Kidney epithelial cell (primary cell): ENCODE data around the gene ROCK2. TPM values are rescaled to one million over a fixed set of nuclear protein-coding genes. Genes with fewer than 3 reads are reported as not detected.

ENCODE experiments used
- DNase-seq: peaks from one replicate; pipeline ENCODE4 v3.0.0-alpha.2; 2010; ENCODE audit warnings: low read depth
- H3K27me3 ChIP-seq: 2 replicates; pipeline ENCODE4 v1.6.0; 2011; ENCODE audit warnings: low read length; ENCODE audit not compliant: control insufficient read depth, insufficient read depth
- H3K36me3 ChIP-seq: 2 replicates; pipeline ENCODE4 v1.5.1; 2011; ENCODE audit warnings: low read length; ENCODE audit not compliant: control insufficient read depth, insufficient read depth
- H3K4me3 ChIP-seq: 2 replicates; pipeline ENCODE4 v1.5.1; 2011; ENCODE audit warnings: low read depth, mild to moderate bottlenecking, control low read depth, low read length
- CTCF ChIP-seq: IDR thresholded peaks from 2 replicates; pipeline ENCODE4 v1.5.1; 2011; ENCODE audit warnings: mild to moderate bottlenecking, moderate library complexity, low read length, control low read depth, inconsistent platforms; ENCODE audit not compliant: insufficient read depth, poor library complexity, severe bottlenecking
- total RNA-seq: library from RNA; depleted of rRNA; stranded (reverse); fragments of >200 nt; gene quantifications from 2 replicates; pipeline ENCODE4 v1.2.3, GENCODE V29; 2015

ROCK2 gene
- total RNA-seq, 1 donor from 2014 or later: 26.4 TPM

- no peak for DNase-seq
- Histone ChIP-seq H3K4me3 (no peak overlapping the region), H3K27me3 (no peaks in the 10 kb centered on the region), H3K36me3 (no peaks in the 10 kb centered on the region)
- no peak for TF ChIP-seq CTCF
Observed at GRCh38 chr2:11201969-11202368, 142.5 kb downstream of the ROCK2 start.

DNA sequence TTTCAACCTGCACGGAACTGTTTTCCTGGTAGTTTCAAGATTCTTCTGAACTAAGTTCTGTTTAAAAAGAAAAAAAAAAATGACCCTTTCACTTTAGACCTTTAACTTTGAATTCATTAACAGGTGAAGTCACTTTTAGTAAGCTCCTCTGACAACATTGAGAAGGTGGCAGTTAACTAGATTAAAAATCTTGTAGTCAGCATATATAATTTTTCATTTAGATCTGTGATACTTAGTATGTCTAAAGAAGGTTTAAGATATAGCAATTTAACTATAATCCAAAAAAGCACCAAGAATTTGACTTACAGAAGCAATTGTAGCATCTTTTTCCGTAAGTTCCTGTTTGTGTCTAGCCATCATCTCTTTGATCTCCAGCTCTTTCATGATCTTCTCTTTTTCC lies 143.8 kb downstream of the ROCK2 start:
- no peak for DNase-seq
- TF ChIP-seq CTCF: no peak
- no peaks in the 10 kb centered on the region for H3K27me3 ChIP-seq
- no peak overlapping the region for H3K4me3 ChIP-seq
- no peaks in the 10 kb centered on the region for H3K36me3 ChIP-seq

GRCh38 chr2:11196246-11196645 lies 148.2 kb downstream of the ROCK2 start:
- DNase-seq: no peak
- Histone ChIP-seq H3K36me3 (no peaks in the 10 kb centered on the region), H3K4me3 (no peak overlapping the region), H3K27me3 (no peaks in the 10 kb centered on the region)
- no peak for TF ChIP-seq CTCF

DNA sequence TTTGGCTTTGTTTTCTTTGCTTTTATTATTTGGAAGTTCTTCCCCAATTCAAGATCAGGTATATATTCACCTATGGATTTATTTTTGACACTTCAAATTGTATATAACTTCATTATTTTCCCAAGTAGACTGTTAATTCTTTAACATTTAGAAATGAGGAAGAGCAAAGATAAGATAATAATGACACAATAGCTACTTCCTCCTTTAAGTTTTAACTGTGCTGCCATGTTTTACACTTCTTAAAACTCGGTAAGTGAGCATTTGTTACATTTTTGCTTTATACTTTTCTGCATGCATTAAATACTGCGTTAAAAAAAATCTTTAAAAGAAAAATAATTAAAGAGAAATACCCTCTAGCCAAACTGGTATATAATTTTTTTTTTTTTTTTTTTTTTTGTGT lies 156.7 kb downstream of the ROCK2 start:
- TF ChIP-seq CTCF: no peak
- no peaks in the 10 kb centered on the region for H3K36me3 ChIP-seq
- no peak overlapping the region for H3K4me3 ChIP-seq
- no peak for DNase-seq
- no peaks in the 10 kb centered on the region for H3K27me3 ChIP-seq

DNA sequence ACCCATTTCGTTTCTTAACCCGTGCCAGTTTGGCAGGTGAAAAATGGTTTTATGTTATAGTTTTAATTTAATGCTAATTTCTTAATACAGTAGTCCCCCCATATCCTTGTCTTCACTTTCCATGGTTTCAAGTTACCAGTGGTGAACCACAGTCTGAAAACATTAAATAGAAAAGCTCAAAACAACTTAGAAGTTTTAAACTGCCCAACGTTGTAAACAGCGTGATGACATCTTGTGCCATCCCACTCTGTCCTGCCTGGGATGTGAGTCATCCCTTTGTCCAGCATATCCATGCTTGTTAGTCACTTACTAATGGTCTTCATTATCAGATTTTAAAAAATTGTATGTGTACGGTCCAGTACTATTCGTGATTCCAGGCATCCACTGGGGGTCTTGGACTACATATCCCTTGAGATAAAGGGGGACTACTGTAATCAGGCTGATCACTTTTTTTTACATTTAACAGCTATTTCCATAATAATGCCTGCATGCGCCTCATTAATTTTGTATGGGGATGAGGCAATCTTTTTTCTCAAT lies 157.3 kb downstream of the ROCK2 start:
- Histone ChIP-seq H3K36me3 (no peaks in the 10 kb centered on the region), H3K4me3 (no peak overlapping the region), H3K27me3 (no peaks in the 10 kb centered on the region)
- no peak for TF ChIP-seq CTCF
- DNase-seq: no peak

GRCh38 chr2:11186145-11186544 lies 158.3 kb downstream of the ROCK2 start:
- no peaks in the 10 kb centered on the region for H3K27me3 ChIP-seq
- H3K36me3 ChIP-seq: no peaks in the 10 kb centered on the region

More at GRCh38 chr2:11186145-11186544, 158.3 kb downstream of the ROCK2 start:
- TF ChIP-seq CTCF: no peak
- H3K4me3 ChIP-seq: no peak overlapping the region
- DNase-seq: no peak
